ENCODE data around the gene TEAD3. TPM values are rescaled to one million over a fixed set of nuclear protein-coding genes. Genes with fewer than 3 reads are reported as not detected.
A peak's percentile ranks its signal among the peaks of the same experiment; 100 is the strongest.

The TEAD3 gene
- total RNA-seq, 1 experiment from 2014 or later = 12.3 TPM

DNA sequence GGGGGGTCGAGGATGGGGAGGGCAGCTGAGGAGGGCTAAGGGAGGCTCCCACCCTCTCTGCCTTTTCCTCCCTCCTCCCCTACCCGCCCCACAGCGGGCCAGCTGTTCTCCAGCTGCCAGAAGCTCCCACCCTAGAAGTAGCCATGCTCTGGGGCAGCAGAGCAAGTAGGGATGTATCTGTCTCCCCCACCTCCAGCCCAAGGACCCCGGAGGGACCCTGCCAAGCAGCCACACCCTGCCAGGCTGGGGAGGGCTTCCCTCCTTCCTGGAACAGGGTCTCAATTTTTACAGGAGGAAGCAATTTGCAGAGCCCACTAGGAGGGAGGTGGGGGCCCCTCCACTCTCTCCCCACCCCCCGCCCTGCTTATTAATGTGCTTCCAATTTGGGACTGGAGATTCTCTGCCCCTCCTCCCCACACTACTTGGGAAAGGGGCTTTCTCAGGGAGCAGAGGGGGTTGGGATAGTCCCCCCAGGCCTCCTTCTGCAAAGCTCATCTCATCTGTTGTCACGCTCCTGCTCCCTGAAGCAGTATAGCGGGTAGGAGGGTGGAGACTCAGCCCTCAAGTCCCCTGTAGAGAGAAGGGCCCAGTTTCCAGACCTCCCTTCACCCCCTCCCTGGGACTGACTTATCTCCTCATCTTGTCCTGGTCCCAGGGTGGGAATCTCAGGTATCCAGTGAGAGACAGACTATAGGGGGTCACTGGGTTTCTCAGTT lies 4.5 kb downstream of the TEAD3 start:
- DNase-seq (ENCODE audit: low spot score) = no peak

DNA sequence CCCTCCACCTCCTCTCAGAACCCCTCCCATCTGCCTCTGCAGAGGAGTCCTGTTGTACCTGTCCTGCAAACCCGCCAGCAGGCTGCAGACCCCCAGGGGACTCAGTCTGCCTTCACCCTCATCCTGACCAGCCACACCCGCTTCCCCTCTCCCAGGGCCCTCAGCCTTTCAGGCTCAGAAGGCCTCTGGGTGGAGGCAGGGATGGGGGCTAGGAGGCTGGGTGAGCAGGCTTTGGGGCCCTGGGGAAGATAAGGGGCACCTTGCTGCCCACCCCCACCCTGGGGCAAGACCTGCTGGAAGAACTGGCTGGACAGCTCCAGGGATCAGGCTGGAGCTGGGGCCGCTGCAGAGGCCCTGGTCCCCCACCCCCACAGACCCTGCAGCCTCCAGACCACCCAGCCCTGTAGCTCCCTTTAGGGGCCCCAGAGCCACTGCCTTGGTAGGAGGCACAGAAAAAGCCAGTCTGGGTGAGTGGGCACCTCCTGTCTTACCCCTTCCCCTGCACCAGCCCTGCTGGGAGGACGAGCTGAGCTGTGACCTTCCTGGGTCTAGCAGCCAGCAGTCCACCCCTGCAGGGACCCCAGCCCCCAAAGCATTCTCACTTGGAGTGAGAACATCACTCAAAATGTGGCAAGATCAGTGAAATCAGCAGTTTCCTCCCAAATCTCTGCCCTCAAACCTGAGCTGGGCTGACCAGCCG lies 5.2 kb downstream of the TEAD3 start:
- no peak for DNase-seq (ENCODE audit: low spot score)

DNA sequence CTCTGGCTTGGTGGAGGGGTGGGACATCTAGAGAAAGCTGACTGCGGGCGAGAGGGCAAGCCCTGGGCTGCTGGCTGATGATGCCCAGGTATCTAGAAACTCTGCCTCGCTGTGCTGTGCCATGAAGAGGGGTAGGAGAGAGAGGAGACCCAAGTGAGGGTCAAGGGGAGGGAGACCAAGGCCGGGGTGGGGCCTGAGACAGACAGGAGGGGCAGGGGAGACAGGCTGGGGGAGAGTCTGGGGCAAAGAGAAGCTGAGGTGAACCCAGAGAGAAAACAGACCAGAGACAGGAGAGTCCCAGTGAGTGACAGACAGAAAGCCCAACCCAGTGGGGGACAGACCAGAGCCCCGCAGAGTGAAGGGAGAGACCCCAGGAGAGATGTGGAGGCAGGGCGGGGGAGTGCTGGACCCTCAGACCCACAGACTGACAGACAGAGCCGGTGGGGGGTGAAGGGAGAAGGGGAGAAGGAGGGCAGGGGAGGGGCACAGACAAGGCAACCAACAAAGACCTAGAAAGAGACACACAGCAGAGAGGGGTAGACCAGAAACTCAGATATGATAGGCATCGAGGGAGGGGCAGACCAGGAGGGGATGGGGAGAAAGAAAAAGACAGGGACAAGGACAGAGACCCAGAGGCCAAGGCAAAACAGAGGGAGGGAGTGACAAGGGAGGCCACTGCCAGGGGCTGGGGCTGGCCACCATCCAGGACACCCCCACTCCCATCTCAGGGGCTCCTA lies 5.9 kb downstream of the TEAD3 start:
- DNase-seq (ENCODE audit: low spot score) = no peak

DNA sequence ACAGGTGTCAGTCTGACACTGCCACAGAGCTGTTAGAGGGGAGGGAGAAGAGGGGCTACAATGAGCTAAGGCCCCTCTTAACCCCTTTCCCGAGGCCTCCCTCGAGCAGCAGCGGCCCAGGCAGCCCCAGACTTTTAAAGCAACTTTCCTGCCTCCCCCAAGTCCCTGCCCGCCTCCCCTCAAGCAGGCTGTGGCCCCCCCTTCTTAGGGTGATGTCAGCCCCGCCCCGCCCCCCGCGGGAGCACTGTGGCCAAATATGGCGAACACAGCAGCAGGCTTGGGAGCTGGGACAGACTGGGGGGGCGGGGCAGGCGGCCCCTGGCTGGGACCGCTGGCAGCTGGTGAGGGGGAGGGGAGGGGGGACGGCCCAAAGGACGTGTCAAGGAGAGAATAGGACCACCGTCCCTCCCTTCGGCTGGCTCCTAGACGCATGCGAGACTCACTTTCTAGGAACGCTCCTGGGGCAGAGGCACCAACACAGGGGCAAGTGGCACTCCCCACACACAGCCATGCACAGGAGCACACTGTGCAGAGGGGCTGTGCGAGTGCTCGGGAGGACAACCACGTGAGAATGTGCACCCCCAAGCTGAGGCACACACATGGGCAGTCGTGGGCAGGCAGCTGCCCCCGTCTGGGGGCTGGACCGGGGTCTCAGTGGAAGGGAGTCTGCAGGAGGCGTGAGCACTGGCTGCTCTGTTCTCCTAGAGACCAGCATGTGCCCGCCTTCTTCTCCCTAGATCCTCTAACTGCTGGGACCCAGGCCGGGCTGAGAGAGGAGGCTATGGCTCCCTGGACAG lies 6.7 kb downstream of the TEAD3 start:
- no peak for DNase-seq (ENCODE audit: low spot score)

DNA sequence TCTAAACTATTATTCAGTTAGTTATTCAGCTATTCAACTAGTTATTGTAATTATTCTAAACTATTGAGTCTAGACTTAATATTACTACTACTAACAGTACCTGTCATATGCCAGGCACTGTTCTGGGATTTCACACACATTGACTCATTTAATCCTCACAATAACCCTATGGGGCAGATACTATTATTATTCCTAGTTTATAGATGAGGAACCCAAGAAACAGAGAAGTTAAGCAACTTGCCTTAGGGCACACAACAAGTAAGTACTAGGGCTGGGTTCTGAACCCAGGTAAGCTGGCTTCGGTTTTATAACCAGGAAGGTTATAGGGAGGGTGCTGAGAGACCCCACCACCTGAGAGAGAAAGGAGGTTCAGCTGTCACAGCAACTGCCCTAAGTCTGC lies 7.8 kb downstream of the TEAD3 start:
- no peak for DNase-seq (ENCODE audit: low spot score)

DNA sequence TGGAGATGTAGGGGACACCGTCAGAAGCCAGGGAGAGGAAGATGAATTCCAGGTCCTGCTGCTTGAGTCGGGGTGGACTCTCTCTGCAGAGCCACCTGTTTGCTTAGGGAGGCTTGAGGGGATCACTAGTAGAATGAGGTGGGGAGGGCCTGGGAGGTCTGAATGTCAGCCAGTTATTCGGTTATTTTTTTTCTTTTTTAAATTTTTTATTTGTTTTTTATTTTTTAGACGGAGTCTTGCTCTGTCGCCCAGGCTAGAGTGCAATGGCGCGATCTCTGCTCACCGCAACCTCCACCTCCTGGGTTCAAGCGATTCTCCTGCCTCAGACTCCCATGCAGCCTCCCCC lies 8.4 kb downstream of the TEAD3 start:
- DNase-seq (ENCODE audit: low spot score) = no peak

DNA sequence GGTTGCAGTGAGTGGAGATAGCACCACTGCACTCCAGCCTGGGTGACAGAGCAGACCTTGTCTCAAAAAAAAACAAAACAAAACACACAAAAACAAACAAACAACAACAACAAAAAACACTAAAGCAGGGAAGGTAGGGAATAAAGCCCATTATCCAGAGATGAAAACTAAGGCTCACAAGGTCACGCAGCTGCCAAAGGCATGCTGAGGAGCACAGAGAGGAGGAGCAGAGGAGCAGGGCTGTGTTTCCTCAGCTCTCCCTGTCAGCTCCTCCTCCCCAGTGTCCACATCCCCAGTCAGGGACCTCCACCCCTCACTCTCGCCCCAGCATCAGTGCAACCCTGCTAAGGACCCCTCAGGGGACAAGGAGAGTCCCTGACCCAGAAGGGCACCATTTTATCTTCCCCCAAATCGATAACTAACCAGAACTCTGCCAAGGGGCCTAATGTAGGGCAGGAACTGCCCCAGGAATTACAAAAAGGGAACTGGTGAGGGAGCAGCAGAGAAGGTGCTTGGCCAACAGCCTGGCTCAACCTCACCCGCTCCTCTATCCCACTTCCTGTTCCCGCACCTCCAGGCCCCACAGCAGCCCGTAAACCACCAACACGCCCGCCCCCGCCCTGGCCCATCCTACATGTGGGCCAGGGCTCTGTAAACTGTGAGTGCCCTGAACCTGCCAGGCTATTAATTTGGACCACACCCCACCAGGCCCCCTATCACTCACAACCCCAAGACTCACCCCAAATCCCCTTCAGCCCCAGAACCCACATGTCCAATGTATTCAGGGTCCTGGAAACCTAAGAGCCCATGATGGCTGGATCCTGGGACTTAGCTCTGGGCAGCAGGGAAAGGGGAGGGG lies 9.0 kb downstream of the TEAD3 start:
- DNase-seq (ENCODE audit: low spot score) = peak; percentile 78

DNA sequence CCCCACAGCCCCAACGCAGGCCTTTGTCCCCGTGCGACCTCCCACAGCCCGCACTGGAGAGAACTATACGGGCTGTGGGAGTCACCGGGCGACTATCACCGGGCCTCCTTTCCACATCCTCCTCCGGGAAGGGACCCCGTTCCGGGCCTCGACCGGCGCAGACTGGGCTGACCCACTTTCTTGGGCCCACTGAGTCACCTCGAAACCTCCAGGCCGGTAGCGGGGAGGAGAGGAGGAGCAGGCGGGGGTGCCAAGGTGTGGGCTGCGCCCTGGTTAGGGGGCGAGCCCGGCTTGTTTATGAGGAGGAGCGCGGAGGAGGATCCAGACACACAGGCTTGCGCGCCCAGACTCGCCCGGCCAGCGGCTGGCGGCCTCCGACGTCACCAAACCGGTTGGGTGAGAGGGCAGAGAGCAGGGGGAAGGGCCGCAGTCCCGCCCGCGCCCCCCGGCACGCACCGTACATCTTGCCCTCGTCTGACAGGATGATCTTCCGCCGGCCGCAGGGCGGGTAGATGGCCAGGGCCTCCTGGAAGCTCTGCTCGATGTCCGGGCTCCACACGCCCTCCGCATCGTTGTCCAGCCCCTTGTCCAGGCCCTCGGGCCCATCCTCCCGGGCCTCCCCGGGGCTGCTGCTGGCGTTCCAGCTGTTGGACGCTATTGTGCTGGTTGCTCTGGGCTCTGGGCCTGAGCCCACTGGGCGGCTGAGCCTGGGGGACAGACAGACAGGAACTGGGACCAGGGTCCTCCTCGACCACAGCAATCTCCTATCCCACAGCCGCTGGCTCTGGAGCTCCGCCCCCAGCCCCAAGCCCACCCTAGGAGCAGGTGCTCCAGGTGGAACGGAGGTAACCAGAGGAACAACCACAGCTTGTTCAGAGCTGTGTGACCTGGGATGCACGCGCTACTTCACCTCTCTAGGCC lies 10.6 kb downstream of the TEAD3 start:
- DNase-seq (ENCODE audit: low spot score) = no peak

DNA sequence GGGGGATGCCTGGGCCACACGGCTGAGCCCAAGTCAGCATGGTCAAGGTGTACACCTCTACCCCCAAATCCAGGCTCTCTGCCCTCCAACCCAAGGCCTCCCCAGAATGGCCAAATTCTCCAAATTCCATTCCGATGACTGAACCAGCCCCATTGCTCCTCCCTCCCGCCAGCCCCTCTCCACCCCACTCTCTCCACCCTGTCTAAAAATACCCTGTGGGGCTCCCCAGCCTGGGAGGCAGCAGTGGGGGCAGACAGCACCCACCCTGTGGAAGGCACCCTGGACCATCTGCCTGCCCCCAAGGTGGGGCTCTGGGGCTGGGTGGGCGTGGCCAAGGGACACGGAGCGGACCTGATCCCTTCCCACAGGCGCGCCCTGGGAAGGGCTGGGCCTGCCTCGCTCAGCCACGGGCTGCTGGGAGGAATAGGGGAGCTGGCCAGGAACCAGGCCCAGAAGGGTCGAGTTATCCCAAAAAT lies 11.4 kb downstream of the TEAD3 start:
- DNase-seq (ENCODE audit: low spot score) = peak; percentile 90

DNA sequence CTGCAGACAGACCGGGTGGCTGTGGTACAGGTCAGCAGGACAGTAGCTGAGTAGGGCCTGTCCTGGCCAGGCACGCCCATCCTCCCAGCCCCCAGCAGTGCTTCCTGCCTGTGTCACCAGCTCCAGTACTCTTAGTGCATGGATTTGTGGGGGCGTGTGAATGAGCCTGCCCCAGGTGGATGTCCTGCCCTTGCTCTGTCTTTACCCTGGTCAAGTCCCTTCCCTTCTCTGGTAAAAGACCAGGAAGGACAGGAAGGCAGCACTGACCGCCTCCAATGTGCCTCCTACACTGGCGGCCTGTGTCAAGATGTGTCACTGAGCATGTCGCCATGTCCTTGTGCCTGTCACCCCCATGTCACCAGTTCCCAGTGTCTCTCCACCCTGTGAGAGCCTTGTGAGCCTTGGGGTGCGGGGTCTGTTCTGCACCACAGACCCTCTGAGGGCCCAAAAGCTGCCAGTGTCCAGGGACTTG lies 11.9 kb downstream of the TEAD3 start:
- DNase-seq (ENCODE audit: low spot score) = peak; percentile 83

DNA sequence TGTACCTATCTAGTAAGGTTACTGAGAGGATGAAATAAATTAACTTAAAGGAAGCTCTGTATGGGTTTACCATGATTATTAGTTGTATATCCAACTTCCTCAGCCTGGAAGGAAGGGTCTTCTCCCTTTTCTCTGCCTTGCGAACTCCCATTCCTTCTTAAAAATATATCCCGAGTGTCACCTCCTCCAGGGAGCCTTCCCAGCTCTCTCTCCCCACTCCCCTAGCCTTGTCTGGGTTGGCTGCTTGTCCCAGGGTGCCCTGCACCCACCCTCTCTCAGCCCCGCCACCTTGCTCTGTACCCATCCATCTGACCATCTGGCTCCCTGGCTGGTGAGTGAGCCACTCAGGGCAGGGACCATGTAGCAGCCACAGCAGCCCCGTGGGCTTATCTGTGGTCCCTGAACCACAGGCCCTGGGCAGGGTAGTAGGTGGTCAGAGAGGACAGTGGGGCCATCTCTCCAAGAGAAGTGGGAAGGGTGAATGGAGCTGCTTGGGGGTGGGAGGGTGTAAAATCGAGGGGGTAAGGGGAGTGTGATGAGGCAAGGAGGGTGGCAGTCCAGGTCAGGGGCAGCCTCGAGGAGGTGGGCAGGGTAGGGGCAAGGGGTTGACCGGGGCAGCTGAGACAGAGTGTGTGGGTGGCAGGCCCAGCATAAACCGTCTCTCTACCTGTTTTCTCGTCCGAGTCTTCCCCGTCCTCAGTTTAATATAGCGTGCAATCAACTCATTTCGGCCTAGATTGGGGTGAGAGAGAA lies 12.8 kb downstream of the TEAD3 start:
- no peak for DNase-seq (ENCODE audit: low spot score)

DNA sequence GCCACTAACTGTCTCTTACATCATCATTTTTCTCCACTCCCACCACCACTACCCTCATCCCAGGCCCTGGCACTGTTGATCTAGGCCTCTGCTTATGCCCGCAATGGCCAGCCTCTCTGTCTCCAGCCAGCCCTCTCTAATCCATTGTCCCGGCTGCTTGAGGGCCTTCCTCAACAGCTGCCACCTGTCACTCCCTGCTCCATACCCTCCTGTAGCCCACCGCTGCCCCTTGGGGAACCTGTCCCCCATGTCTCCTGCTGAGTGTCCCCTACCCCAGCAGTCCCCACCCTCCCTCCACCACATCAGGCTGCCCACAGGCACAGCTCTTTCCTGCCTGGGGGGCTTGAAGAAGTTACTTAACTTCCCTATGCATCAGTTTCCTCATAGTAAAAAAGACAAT lies 13.4 kb downstream of the TEAD3 start:
- no peak for DNase-seq (ENCODE audit: low spot score)

DNA sequence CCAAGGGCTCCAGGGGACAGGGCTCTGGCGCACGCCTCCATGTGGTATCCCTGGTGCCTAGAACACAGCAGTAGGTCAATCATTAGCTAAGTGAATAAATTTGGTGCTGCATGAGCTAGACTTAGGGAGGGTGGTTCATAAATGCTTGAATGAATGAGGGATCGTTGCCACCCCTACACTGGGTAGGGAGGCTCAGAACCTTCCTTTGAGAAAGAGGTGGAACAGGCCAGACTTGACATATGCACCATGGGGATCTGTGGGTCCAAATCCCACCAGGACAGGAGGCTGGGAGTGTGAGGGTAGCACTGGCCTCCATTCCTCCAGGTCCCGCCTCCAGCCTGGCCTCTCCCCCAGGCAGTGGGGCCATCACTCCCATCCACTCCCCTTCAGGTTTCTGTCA lies 13.8 kb downstream of the TEAD3 start:
- no peak for DNase-seq (ENCODE audit: low spot score)

DNA sequence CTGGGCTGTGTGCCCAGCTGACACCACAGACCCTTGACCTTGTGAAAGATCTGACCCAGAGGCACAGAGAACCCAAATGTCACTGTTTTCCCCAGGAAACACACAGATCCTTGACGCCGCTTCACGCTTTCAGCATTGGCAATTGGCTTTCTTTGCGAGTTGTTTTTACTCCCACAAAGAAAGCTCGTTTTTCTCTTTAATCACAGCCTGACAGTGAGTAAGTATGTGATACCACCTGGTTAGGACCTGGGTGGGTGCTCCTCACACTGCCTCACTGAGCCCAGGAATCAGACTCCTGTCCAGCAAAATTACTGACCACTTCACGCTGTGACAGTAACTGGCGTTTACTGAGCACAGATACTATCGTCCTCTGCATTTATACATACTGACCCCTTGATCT lies 15.7 kb downstream of the TEAD3 start:
- DNase-seq (ENCODE audit: low spot score) = no peak

DNA sequence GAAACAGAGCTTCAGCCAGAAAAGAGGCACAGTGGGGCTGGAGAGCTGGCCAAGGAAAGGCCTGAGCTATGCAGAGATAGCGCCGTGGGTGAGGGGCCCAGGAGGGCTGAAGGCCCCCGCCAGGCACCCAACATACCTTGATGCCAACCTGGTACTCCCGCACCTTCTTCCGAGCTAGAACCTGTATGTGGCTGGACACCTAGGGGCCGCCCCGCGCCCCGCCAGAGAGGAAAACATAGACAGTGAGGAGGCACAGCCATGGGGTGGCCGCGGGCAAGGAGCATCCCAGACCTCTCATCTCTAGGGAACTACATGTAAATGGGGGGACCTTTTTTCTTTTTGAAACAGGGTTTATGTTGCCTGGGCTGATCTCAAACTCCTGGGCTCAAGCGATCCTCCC lies 16.7 kb downstream of the TEAD3 start:
- DNase-seq (ENCODE audit: low spot score) = no peak

DNA sequence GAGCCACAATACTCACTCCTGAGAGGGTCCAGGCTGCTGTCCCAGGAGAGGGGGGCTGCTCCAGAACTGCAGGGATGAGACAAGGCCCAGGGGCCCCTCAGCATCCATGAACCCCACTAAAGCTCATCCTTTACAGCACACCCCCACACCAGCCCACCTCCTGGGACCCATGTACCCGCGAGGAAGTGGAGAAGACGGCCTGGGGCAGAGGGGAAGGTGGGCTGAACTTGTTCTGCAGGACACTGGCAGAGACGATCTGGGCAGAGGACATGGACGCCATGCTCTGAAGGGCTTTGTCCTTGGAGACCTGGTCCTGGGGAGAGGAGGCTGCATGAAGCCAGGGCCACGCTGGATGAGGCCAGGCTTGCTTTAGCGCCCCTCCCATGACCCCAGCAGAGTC lies 18.6 kb downstream of the TEAD3 start:
- DNase-seq (ENCODE audit: low spot score) = no peak

DNA sequence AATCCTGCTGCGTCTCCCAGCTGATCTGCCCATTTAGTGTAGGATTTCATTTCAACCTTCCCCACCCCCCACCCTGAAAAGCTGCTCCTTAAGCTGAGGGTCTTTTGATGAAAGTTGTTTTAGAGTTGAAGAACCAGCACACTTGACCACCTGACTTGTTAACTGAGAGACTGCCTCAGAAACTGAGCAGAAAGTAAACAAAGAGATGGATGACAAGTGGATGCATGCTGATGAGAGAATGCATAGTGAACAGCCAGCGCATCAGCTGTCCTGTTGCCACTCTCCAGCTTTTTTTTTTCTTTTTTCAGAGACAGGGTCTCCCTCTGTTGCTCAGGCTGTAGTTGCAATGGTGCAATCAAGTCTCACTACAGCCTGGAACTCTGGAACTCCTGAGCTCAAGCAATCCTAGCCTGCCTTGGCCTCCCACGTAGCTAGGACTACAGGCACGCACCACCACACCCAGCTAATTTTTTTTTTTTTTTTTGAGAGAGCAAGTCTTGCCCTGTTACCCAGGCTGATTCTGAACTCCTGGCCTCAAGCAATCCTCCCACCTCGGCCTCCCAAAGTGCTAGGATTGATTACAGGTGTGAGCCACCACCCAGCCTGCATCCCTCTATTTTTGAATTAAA lies 19.2 kb downstream of the TEAD3 start:
- DNase-seq (ENCODE audit: low spot score) = no peak

DNA sequence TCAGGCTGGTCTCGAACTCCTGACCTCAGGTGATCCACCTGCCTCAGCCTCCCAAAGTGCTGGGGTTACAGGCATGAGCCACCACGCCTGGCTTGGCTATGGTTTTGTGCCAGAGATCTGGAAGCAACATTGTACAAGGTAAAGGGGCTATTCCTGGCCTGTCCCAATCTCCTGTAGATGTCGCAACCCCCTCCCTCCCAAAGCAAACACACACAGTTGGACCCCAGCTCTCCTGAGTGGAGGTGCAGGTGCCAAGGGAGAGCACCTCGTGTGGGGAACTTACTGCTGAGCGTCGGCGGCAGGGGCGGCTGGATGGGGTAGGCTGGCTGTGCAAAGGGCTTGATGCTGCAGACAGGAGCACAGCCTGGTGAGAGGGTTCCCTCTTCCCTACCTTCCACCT lies 19.9 kb downstream of the TEAD3 start:
- DNase-seq (ENCODE audit: low spot score) = no peak

DNA sequence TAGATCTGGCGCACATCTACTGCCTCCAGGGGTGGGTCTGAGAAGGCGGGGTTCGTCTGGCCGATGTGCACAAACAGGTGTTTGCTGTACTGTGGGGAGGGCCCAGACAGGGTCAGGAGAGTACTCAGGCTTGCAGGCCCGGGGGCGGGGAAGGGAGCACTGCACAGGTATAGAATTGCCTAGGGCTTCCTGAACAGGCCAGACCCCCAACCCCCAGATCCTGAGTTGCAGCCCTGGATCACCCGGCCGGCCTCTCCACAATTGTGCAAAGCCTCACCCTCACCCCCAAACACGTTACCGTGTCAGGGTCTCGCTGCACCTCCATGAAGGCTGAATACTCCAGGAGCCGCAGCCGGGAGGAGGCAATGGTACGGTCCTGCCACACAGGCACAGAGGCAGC lies 20.9 kb downstream of the TEAD3 start:
- no peak for DNase-seq (ENCODE audit: low spot score)

Data from A172 (cell line).